CD4-positive, alpha-beta T cell (primary cell): ENCODE results near the gene RNF32. TPM values are rescaled to one million over a fixed set of nuclear protein-coding genes. Genes with fewer than 3 reads are reported as not detected.

Experiments used
- ATAC-seq: fragments of 200-7000 bp; cut with Tn5 transposase; one replicate; pipeline ENCODE4 v1.10.0; 2022; ENCODE audit warnings: mild to moderate bottlenecking; ENCODE audit not compliant: poor library complexity
- CTCF ChIA-PET: fragments of 350-600 bp; sonication (Branson Sonifier 250); formaldehyde crosslinking; loops from one replicate; lab custom pipeline; 2021; ENCODE audit warnings: antibody characterized with exemption, inconsistent platforms; lab: Charles Lee
- POLR2A ChIA-PET: fragments of 350-600 bp; sonication (Branson Sonifier 250); formaldehyde crosslinking; loops from one replicate; lab custom pipeline; 2021; ENCODE audit warnings: antibody characterized with exemption, inconsistent platforms; lab: Charles Lee
- DNase-seq, 14 experiments: peaks; one replicate each; pipeline ENCODE4 v3.0.0-alpha.2; 2013 to 2020; ENCODE audit warnings: mixed read lengths in 2 of 14
- H3K27ac ChIP-seq, 2 donors: one replicate each; pipeline versions ENCODE4 v1.5.1 to v1.7.0; 2013; ENCODE audit warnings: low read length in 2 of 2, low read depth in 1 of 2, mild to moderate bottlenecking in 1 of 2
- H3K27me3 ChIP-seq, 2 experiments: 1 replicate in 1 of 2; 2 replicates in 1 of 2; pipeline versions ENCODE4 v1.6.1 to v1.7.0; 2013; ENCODE audit warnings: low read length in 2 of 2, control low read depth in 1 of 2, mild to moderate bottlenecking in 1 of 2, moderate library complexity in 1 of 2; ENCODE audit not compliant: insufficient read depth in 2 of 2, control insufficient read depth in 1 of 2
- H3K36me3 ChIP-seq: one replicate; pipeline ENCODE4 v1.6.1; 2013; ENCODE audit warnings: low read length, control low read depth; ENCODE audit not compliant: insufficient read depth
- H3K4me1 ChIP-seq: one replicate; pipeline ENCODE4 v1.6.1; 2013; ENCODE audit warnings: low read length, control low read depth; ENCODE audit not compliant: insufficient read depth
- H3K4me3 ChIP-seq: one replicate; pipeline ENCODE4 v1.5.1; 2013; ENCODE audit warnings: mild to moderate bottlenecking, low read length, moderate library complexity
- H3K9me3 ChIP-seq, 2 experiments: 1 replicate in 1 of 2; 2 replicates in 1 of 2; pipeline versions ENCODE4 v1.6.1 to v1.7.0; 2013; ENCODE audit warnings: low read length in 2 of 2, mild to moderate bottlenecking in 2 of 2, control low read depth in 1 of 2, moderate library complexity in 1 of 2; ENCODE audit not compliant: control insufficient read depth in 1 of 2, insufficient read depth in 1 of 2
- H3K27ac Mint-ChIP-seq: one replicate; pipeline ENCODE4 v1.8.0; 2020; ENCODE audit warnings: mixed read lengths
- H3K27me3 Mint-ChIP-seq: one replicate; pipeline ENCODE4 v1.8.0; 2021; ENCODE audit warnings: mixed read lengths
- H3K36me3 Mint-ChIP-seq: one replicate; pipeline ENCODE4 v1.8.0; 2021; ENCODE audit warnings: low read depth, mixed read lengths
- H3K4me1 Mint-ChIP-seq: one replicate; pipeline ENCODE4 v1.8.0; 2021; ENCODE audit warnings: low read depth, mixed read lengths
- H3K4me3 Mint-ChIP-seq: one replicate; pipeline ENCODE4 v1.8.0; 2020; ENCODE audit warnings: mild to moderate bottlenecking, mixed read lengths
- H3K9me3 Mint-ChIP-seq: one replicate; pipeline ENCODE4 v1.8.0; 2020; ENCODE audit warnings: mixed read lengths
- CTCF ChIP-seq: fragments of 200-600 bp; IDR thresholded peaks from one replicate; pipeline ENCODE4 v1.8.0; 2022; ENCODE audit warnings: antibody characterized with exemption, mild to moderate bottlenecking
- intact Hi-C, 2 experiments: fragments of 100-400 bp; cut with DNase I in 1 of 2; cut with micrococcal nuclease in 1 of 2; formaldehyde crosslinking; loops; one replicate each; pipeline versions ENCODE4 v1.15.1 to v1.9.0; 2023 to 2025; cut with DNase I, micrococcal nuclease
- total RNA-seq, 174 experiments: library from RNA in 2 of 174; stranded (reverse) in 2 of 174; gene quantifications; one replicate each; pipeline ENCODE4 v1.2.3 and lab custom pipeline; 2021 to 2026

RNF32 gene
- total RNA-seq, 2 experiments from 2014 or later, result 0.99 TPM; not detected in 1

- CTCF ChIA-PET, result interaction anchor here (0.7 kb wide), 1 partner anchor 183 kb away, joined by 4 read pairs; no protein-coding TSS in a partner anchor
Measured at GRCh38 chr7:156626220-156626895, 14.2 kb upstream of the RNF32 start.

GRCh38 chr7:156628562-156628961 is 12.0 kb upstream of the RNF32 start:
- Histone ChIP-seq H3K27me3 (peaks cover 0 to 2% of the 10 kb centered on the region in 2 experiments), H3K9me3 (peaks cover 11 to 26% of the 10 kb centered on the region in 2 experiments), H3K4me1 (no peaks in the 10 kb centered on the region), H3K4me3 (no peak overlapping the region), H3K36me3 (no peaks in the 10 kb centered on the region), H3K27ac (no peak overlapping the region)
- Mint-ChIP-seq H3K4me1 (peaks cover 5% of the 10 kb centered on the region), H3K9me3 (peaks cover 16% of the 10 kb centered on the region), H3K4me3 (no peak overlapping the region), H3K27ac (no peak overlapping the region), H3K36me3 (peaks cover 7% of the 10 kb centered on the region), H3K27me3 (peaks cover 9% of the 10 kb centered on the region)
- no peak for ATAC-seq
- POLR2A ChIA-PET, result no interaction called here
- no peak for DNase-seq
- TF ChIP-seq CTCF, result no peak
- intact Hi-C loops, result no loop called here
- CTCF ChIA-PET, result no interaction called here

More at GRCh38 chr7:156626220-156626895, 14.2 kb upstream of the RNF32 start:
- Histone ChIP-seq H3K4me3 (no peak overlapping the region), H3K4me1 (no peaks in the 10 kb centered on the region), H3K27ac (no peak overlapping the region), H3K36me3 (no peaks in the 10 kb centered on the region), H3K9me3 (peaks cover 14 to 31% of the 10 kb centered on the region in 2 experiments), H3K27me3 (peaks cover 0 to 3% of the 10 kb centered on the region in 2 experiments)
- Mint-ChIP-seq H3K27me3 (peaks cover 12% of the 10 kb centered on the region), H3K27ac (no peak overlapping the region), H3K4me1 (peaks cover 5% of the 10 kb centered on the region), H3K36me3 (peaks cover 7% of the 10 kb centered on the region), H3K9me3 (peaks cover 17% of the 10 kb centered on the region), H3K4me3 (no peak overlapping the region)
- ATAC-seq (no peak), DNase-seq (no peak)
- no peak for TF ChIP-seq CTCF
- intact Hi-C loops, result no loop called here
- POLR2A ChIA-PET, result no interaction called here

GRCh38 chr7:156629873-156630272 is 10.7 kb upstream of the RNF32 start:
- Histone ChIP-seq H3K4me1 (no peaks in the 10 kb centered on the region), H3K27ac (no peak overlapping the region), H3K27me3 (peaks cover 0 to 2% of the 10 kb centered on the region in 2 experiments), H3K9me3 (peaks cover 11 to 26% of the 10 kb centered on the region in 2 experiments), H3K36me3 (no peaks in the 10 kb centered on the region), H3K4me3 (no peak overlapping the region)
- intact Hi-C loops, result loop anchor here in 1 of 2 experiments (10.0 kb wide), 1 partner anchor 265 kb away; the partner anchor contains the start of gene LMBR1
- ATAC-seq (no peak), DNase-seq (no peak)
- peaks cover 7% of the 10 kb centered on the region for H3K36me3 Mint-ChIP-seq
- ChIA-PET CTCF (no interaction called here), POLR2A (no interaction called here)
- peaks cover 21% of the 10 kb centered on the region for H3K27me3 Mint-ChIP-seq
- peaks cover 16% of the 10 kb centered on the region for H3K9me3 Mint-ChIP-seq
- TF ChIP-seq CTCF, result no peak
- H3K27ac Mint-ChIP-seq, result no peak overlapping the region
- H3K4me3 Mint-ChIP-seq, result no peak overlapping the region
- H3K4me1 Mint-ChIP-seq, result no peaks in the 10 kb centered on the region
